IMR-90 (cell line): Measurements from ENCODE around the gene FEV. TPM values are rescaled to one million over a fixed set of nuclear protein-coding genes. Genes with fewer than 3 reads are reported as not detected.
A peak's percentile ranks its signal among the peaks of the same experiment; 100 is the strongest.

Source experiments
- ATAC-seq: fragments of 200-7000 bp; cut with Tn5 transposase; 2 replicates; pipeline ENCODE4 v1.9.1; 2020; ENCODE audit warnings: low read depth, mild to moderate bottlenecking, moderate library complexity
- BruUV-seq: library from RNA; stranded (reverse); fragments of 400-500 nt; replicated peaks from 2 replicates; lab custom pipeline; 2021; lab: Mats Ljungman, UMichigan
- CTCF ChIA-PET: fragments of 300-600 bp; formaldehyde crosslinking; extraction: SDS; loops from one replicate; lab custom pipeline; 2021; ENCODE audit warnings: antibody characterized with exemption; lab: Yijun Ruan, JAX
- POLR2A ChIA-PET: fragments of 300-600 bp; sonication (Branson Sonifier 250); formaldehyde crosslinking; loops from one replicate; lab custom pipeline; 2022; ENCODE audit warnings: antibody characterized with exemption; ENCODE audit not compliant: unreplicated experiment; lab: Charles Lee
- DNase-seq: peaks from one replicate; pipeline ENCODE4 v3.0.0; 2013
- H2AFZ ChIP-seq: replicated peaks from 2 replicates; pipeline ENCODE3; 2013; ENCODE audit warnings: low read length, mild to moderate bottlenecking; ENCODE audit not compliant: poor library complexity
- H2AK5ac ChIP-seq: 2 replicates; pipeline ENCODE4 v1.6.1; 2013; ENCODE audit warnings: low read depth, low read length, inconsistent platforms
- H2AK9ac ChIP-seq: replicated peaks from 2 replicates; pipeline ENCODE3; 2013; ENCODE audit warnings: mild to moderate bottlenecking, low read depth, low read length, moderate library complexity; ENCODE audit not compliant: poor library complexity
- H2BK120ac ChIP-seq: 2 replicates; pipeline ENCODE4 v1.6.1; 2013; ENCODE audit warnings: low read depth, low read length, inconsistent platforms
- H2BK15ac ChIP-seq: 3 replicates; pipeline ENCODE4 v1.6.1; 2013; ENCODE audit warnings: low read depth, low read length, inconsistent platforms
- H2BK20ac ChIP-seq: 2 replicates; pipeline ENCODE4 v1.6.1; 2013; ENCODE audit warnings: low read depth, mild to moderate bottlenecking, inconsistent platforms, low read length, moderate library complexity
- H2BK5ac ChIP-seq: 2 replicates; pipeline ENCODE4 v1.6.1; 2013; ENCODE audit warnings: mild to moderate bottlenecking, low read depth, low read length, inconsistent platforms; ENCODE audit not compliant: poor library complexity, severe bottlenecking
- H3K14ac ChIP-seq: replicated peaks from 2 replicates; pipeline ENCODE4 v1.6.1; 2013; ENCODE audit warnings: low read depth, low read length, inconsistent platforms
- H3K18ac ChIP-seq: 2 replicates; pipeline ENCODE4 v1.6.1; 2013; ENCODE audit warnings: low read depth, low read length, control low read depth
- H3K23ac ChIP-seq: 2 replicates; pipeline ENCODE4 v1.6.1; 2013; ENCODE audit warnings: low read depth, low read length, inconsistent platforms
- H3K27ac ChIP-seq: 2 replicates; pipeline ENCODE4 v1.5.1; 2013; ENCODE audit warnings: mild to moderate bottlenecking, control low read depth, low read length; ENCODE audit not compliant: insufficient read depth
- H3K27me3 ChIP-seq: 2 replicates; pipeline ENCODE4 v1.6.1; 2013; ENCODE audit warnings: low read length; ENCODE audit not compliant: control insufficient read depth, insufficient read depth
- H3K36me3 ChIP-seq: 2 replicates; pipeline ENCODE4 v1.6.1; 2013; ENCODE audit warnings: low read length, mixed read lengths; ENCODE audit not compliant: control insufficient read depth, insufficient read depth
- H3K4ac ChIP-seq: 2 replicates; pipeline ENCODE4 v1.6.1; 2013; ENCODE audit warnings: low read depth, low read length, inconsistent platforms
- H3K4me1 ChIP-seq: 2 replicates; pipeline ENCODE4 v1.6.1; 2013; ENCODE audit warnings: low read length, mixed read lengths; ENCODE audit not compliant: control insufficient read depth, insufficient read depth
- H3K4me2 ChIP-seq: 2 replicates; pipeline ENCODE4 v1.6.1; 2013; ENCODE audit warnings: low read depth, mild to moderate bottlenecking, control low read depth, low read length, moderate library complexity
- H3K4me3 ChIP-seq: 2 replicates; pipeline ENCODE4 v1.5.1; 2013; ENCODE audit warnings: low read depth, mild to moderate bottlenecking, control low read depth, low read length, moderate library complexity; ENCODE audit not compliant: insufficient read depth
- H3K56ac ChIP-seq: 2 replicates; pipeline ENCODE4 v1.6.1; 2013; ENCODE audit warnings: low read length, inconsistent platforms; ENCODE audit not compliant: insufficient read depth; ENCODE audit errors: extremely low read depth
- H3K79me1 ChIP-seq, 2 experiments: 2 replicates each; pipeline ENCODE4 v1.6.1; 2013; ENCODE audit warnings: low read length in 2 of 2, inconsistent platforms in 1 of 2, low read depth in 1 of 2
- H3K9ac ChIP-seq: 2 replicates; pipeline ENCODE4 v1.6.1; 2013; ENCODE audit warnings: low read depth, low read length, control low read depth
- H3K9me1 ChIP-seq: 2 replicates; pipeline ENCODE4 v1.6.1; 2013; ENCODE audit warnings: low read length, inconsistent platforms; ENCODE audit not compliant: insufficient read depth
- H3K9me3 ChIP-seq: 2 replicates; pipeline ENCODE4 v1.6.1; 2013; ENCODE audit warnings: low read length; ENCODE audit not compliant: control insufficient read depth, insufficient read depth
- H4K20me1 ChIP-seq: 2 replicates; pipeline ENCODE4 v1.6.1; 2013; ENCODE audit warnings: low read length, inconsistent platforms; ENCODE audit not compliant: insufficient read depth
- H4K5ac ChIP-seq: 2 replicates; pipeline ENCODE4 v1.6.1; 2013; ENCODE audit warnings: mild to moderate bottlenecking, low read depth, low read length, control low read depth
- H4K8ac ChIP-seq, 2 experiments: 2 replicates each; pipeline ENCODE4 v1.6.1; 2013; ENCODE audit warnings: low read depth in 2 of 2, low read length in 2 of 2, control low read depth in 1 of 2, inconsistent platforms in 1 of 2
- H4K91ac ChIP-seq: 2 replicates; pipeline ENCODE4 v1.6.1; 2013; ENCODE audit warnings: low read depth, low read length, inconsistent platforms; ENCODE audit not compliant: insufficient read depth
- MAFK ChIP-seq: IDR thresholded peaks from 2 replicates; pipeline ENCODE4 v1.6.1; 2012; ENCODE audit warnings: low read depth, low read length, improper control_type of control experiment
- RFX5 ChIP-seq: IDR thresholded peaks from 2 replicates; pipeline ENCODE4 v1.8.0; 2012; ENCODE audit warnings: low read depth, mild to moderate bottlenecking, low read length, moderate library complexity
- WGBS, 2 experiments: methylation state at CpG; one replicate each; pipeline versions ENCODE4 v1.1.5 to v1.1.7; 2013; ENCODE audit warnings: missing lambda C conversion rate in 2 of 2; ENCODE audit not compliant: insufficient read length in 1 of 2; ENCODE audit errors: extremely low coverage in 2 of 2; 5-methylcytosine and 5-hydroxymethylcytosine counted together
- dilution Hi-C: fragments of 300-500 bp; cut with HindIII; formaldehyde crosslinking; loops from one replicate; pipeline ENCODE4 v1.14.3; 2018; ENCODE audit warnings: low sequenced_read_pairs; ENCODE audit not compliant: unreplicated experiment
- in situ Hi-C: fragments of 300-500 bp; cut with MboI; formaldehyde crosslinking; loops from 3 replicates; pipeline ENCODE4 v1.14.3; 2019; ENCODE audit warnings: low sequenced_read_pairs, inconsistent platforms, mixed read lengths
- intact Hi-C: fragments of 100-400 bp; cut with micrococcal nuclease; formaldehyde crosslinking; loops from 2 replicates; pipeline ENCODE4 v1.10.0; 2022
- polyA plus RNA-seq, 3 experiments: library from polyadenylated mRNA; depleted of rRNA; stranded (reverse); fragments of >200 nt; gene quantifications; 2 replicates each; pipeline ENCODE4 v1.2.3, GENCODE V29; 2012; ENCODE audit warnings: low replicate concordance in 1 of 3
- total RNA-seq: library from RNA; depleted of rRNA; stranded (reverse); fragments of >200 nt; gene quantifications from 2 replicates; pipeline ENCODE4 v1.2.3, GENCODE V29; 2012

The FEV gene
- total and polyA plus RNA-seq, 2 of the 4 experiments (the other 2 are of a cell fraction): not detected

DNA sequence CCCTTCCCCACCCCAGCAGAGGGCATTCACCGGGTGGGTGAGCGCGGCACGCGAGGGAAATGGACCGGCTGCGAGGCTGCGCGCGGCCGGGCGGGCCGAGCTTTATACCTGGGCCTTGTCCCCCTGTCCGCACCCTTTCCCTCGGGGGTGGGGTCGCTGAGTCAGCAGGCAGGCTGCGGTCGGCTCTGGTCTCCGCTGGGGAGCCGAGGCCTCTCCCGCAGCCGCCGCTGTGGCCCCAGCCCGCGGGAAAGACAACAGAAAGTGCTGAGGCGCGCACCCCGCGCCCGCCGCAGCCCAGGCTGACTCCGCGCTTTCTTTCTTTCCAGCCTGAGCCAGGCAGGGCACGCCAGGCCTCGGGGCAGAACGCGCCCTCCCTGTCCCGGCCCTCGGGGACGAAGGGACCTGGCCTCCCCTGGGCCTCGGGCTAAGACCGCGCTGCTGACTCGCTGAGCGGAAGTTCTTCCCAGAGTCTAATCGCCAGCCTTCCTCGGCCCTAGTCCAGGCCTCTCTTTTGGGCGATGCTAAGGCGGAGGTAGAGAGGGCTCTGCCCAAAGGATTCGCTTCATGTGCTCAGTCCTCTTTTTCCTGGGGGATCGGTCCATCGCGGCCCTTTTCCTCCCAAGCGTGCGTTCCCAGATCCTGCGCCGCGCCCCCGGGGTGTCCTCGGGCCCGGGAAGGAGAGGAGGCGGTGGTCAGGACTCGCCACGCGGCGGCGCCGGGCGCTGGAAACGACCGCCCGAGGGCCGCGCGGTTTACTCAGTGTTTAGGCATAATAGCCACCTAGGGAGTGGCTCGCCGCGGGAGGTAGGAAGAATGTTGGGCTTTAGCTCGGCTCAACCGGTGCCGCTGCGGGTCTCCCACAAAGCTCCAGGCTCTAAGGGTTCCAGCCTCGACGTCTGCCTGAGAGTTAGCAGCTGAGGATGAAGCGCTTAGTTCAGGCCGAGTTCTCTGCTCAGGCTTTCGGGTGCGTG, 8.6 kb upstream of the FEV start, which contains the start of gene CRYBA2:
CRYBA2 (minus strand) TSS at position 78 of the 971 bp plus-strand sequence. CDS start 246 bp downstream, outside the sequence.
- CTCF ChIA-PET: interaction anchor here (0.6 to 1.9 kb wide), 3 partner anchors 14 to 161 kb away, joined by 4 to 8 read pairs (median 8); no protein-coding TSS in a partner anchor
- no peak within 1 kb of the TSS for H3K14ac ChIP-seq
- ATAC-seq: peak; percentile 19; the same call in 1 of the 2 replicates

More for the DNA sequence above, 8.6 kb upstream of the FEV start, which contains the start of gene CRYBA2:
- 0 out of 2 replicates have a peak, but pooled peaks have one; percentile 4 for TF ChIP-seq MAFK
- TF ChIP-seq RFX5: no peak
- H4K91ac ChIP-seq: no peak within 1 kb of the TSS
- H4K5ac ChIP-seq: no peak within 1 kb of the TSS
- peaks cover 88% of the 10 kb centered on the region for H3K27me3 ChIP-seq
- H3K23ac ChIP-seq: no peak within 1 kb of the TSS
- peak within 1 kb of the TSS; percentile 70 for H2AK9ac ChIP-seq
- H2AK5ac ChIP-seq: no peak within 1 kb of the TSS
- no peak within 1 kb of the TSS for H2BK15ac ChIP-seq
- peak within 1 kb of the TSS; percentile 17; the same call in 1 of the 2 replicates for H3K4me3 ChIP-seq
- peaks cover 3% of the 10 kb centered on the region; the same call in 1 of the 2 replicates for H3K9me1 ChIP-seq
- no peak within 1 kb of the TSS for H3K27ac ChIP-seq
- peak within 1 kb of the TSS; percentile 48 for H3K4me2 ChIP-seq
- H3K9me3 ChIP-seq: no peaks in the 10 kb centered on the region
- no peaks in the 10 kb centered on the region; the same call in 1 of the 2 replicates for H3K4me1 ChIP-seq
- no peak within 1 kb of the TSS for H3K18ac ChIP-seq
- intact Hi-C loops (no loop called here), in situ Hi-C loops (no loop called here), dilution Hi-C loops (no loop called here)
- no peak for DNase-seq
- H3K56ac ChIP-seq: no peak within 1 kb of the TSS
- no peak within 1 kb of the TSS for H4K8ac ChIP-seq
- H2AFZ ChIP-seq: peak within 1 kb of the TSS; percentile 81
- no peaks in the 10 kb centered on the region for H3K79me1 ChIP-seq
- H2BK5ac ChIP-seq: no peak within 1 kb of the TSS
- H2BK20ac ChIP-seq: no peak within 1 kb of the TSS
- POLR2A ChIA-PET: no interaction called here
- BruUV-seq: no TSS peak
- H2BK120ac ChIP-seq: no peak within 1 kb of the TSS
- H3K36me3 ChIP-seq: no peaks in the 10 kb centered on the region
- no peak within 1 kb of the TSS for H3K4ac ChIP-seq
- no peaks in the 10 kb centered on the region; the same call in 1 of the 2 replicates for H4K20me1 ChIP-seq
- WGBS, 2 experiments: 3% methylated on average over 44 of the region's 88 CpGs; no CpG with 5 or more reads in 1 of the 2 experiments
- no peak within 1 kb of the TSS for H3K9ac ChIP-seq
